GM23338 (cell line): Measurements from ENCODE around the gene HDHD3. TPM values are rescaled to one million over a fixed set of nuclear protein-coding genes. Genes with fewer than 3 reads are reported as not detected.

Experiments
- ATAC-seq: fragments of 200-7000 bp; cut with Tn5 transposase; 3 replicates; pipeline ENCODE4 v1.9.1; 2020
- DNase-seq: peaks from one replicate; pipeline ENCODE4 v3.0.0-alpha.2; 2015; ENCODE audit warnings: low spot score
- H2AFZ ChIP-seq: fragments of 200-600 bp; sonication (generic); 2 replicates; pipeline ENCODE4 v1.8.0; 2016; ENCODE audit warnings: antibody characterized with exemption, mild to moderate bottlenecking, moderate library complexity
- H3F3A ChIP-seq: fragments of 200-600 bp; sonication (generic); replicated peaks from 2 replicates; pipeline ENCODE4 v1.8.0; 2017; ENCODE audit warnings: antibody characterized with exemption, mixed run types, low read depth
- H3K27ac ChIP-seq: fragments of 200-600 bp; sonication (generic); 2 replicates; pipeline ENCODE4 v1.6.1; 2016; ENCODE audit warnings: low read depth
- H3K27me3 ChIP-seq: fragments of 200-600 bp; sonication (generic); 2 replicates; pipeline ENCODE4 v1.8.0; 2016; ENCODE audit warnings: mild to moderate bottlenecking, mixed run types, moderate library complexity; ENCODE audit not compliant: insufficient read depth
- H3K36me3 ChIP-seq: fragments of 200-600 bp; sonication (generic); 2 replicates; pipeline ENCODE4 v1.8.0; 2016; ENCODE audit warnings: mild to moderate bottlenecking; ENCODE audit not compliant: insufficient read depth
- H3K4me1 ChIP-seq: fragments of 200-600 bp; sonication (generic); 2 replicates; pipeline ENCODE4 v1.8.0; 2016; ENCODE audit warnings: mild to moderate bottlenecking, moderate library complexity; ENCODE audit not compliant: insufficient read depth
- H3K4me2 ChIP-seq: fragments of 200-600 bp; sonication (generic); 2 replicates; pipeline ENCODE4 v1.7.1; 2017; ENCODE audit warnings: mixed run types
- H3K4me3 ChIP-seq: fragments of 200-600 bp; sonication (generic); 2 replicates; pipeline ENCODE4 v1.6.1; 2016; ENCODE audit warnings: mixed run types
- H3K79me2 ChIP-seq: fragments of 200-600 bp; sonication (generic); replicated peaks from 2 replicates; pipeline ENCODE4 v1.8.0; 2017; ENCODE audit warnings: mild to moderate bottlenecking; ENCODE audit not compliant: insufficient read depth
- H3K9me2 ChIP-seq: fragments of 200-600 bp; sonication (generic); 2 replicates; pipeline ENCODE4 v1.8.0; 2017; ENCODE audit not compliant: insufficient read depth
- H4K20me1 ChIP-seq: fragments of 200-600 bp; sonication (generic); replicated peaks from 2 replicates; pipeline ENCODE4 v1.8.0; 2017; ENCODE audit warnings: mild to moderate bottlenecking; ENCODE audit not compliant: insufficient read depth
- H3K27ac Mint-ChIP-seq: 2 replicates; pipeline ENCODE4 v1.8.0; 2020; ENCODE audit warnings: inconsistent platforms, mild to moderate bottlenecking, moderate library complexity, mixed read lengths
- H3K27me3 Mint-ChIP-seq: 3 replicates; pipeline ENCODE4 v1.8.0; 2022; ENCODE audit warnings: low read depth, mild to moderate bottlenecking, moderate library complexity, mixed read lengths, inconsistent platforms; ENCODE audit not compliant: insufficient read depth, poor library complexity
- H3K36me3 Mint-ChIP-seq: 3 replicates; pipeline ENCODE4 v1.8.0; 2021; ENCODE audit warnings: low read depth, mild to moderate bottlenecking, inconsistent platforms, moderate library complexity, mixed read lengths
- H3K4me1 Mint-ChIP-seq: 3 replicates; pipeline ENCODE4 v1.8.0; 2020; ENCODE audit warnings: mild to moderate bottlenecking, inconsistent platforms, mixed read lengths
- H3K4me3 Mint-ChIP-seq: 3 replicates; pipeline ENCODE4 v1.8.0; 2021; ENCODE audit warnings: moderate library complexity, mild to moderate bottlenecking, inconsistent platforms, mixed read lengths
- H3K9me3 Mint-ChIP-seq: 3 replicates; pipeline ENCODE4 v1.8.0; 2020; ENCODE audit warnings: moderate library complexity, mild to moderate bottlenecking, inconsistent platforms, mixed read lengths
- CREB1 ChIP-seq: fragments of 250-450 bp; sonication (Bioruptor Pico); IDR thresholded peaks from 2 replicates; pipeline ENCODE4 v1.5.0; 2020; ENCODE audit warnings: low read depth, mild to moderate bottlenecking, moderate library complexity
- EZH2 ChIP-seq: fragments of 200-600 bp; sonication (generic); IDR thresholded peaks from one replicate; pipeline ENCODE4 v1.8.0; 2017; ENCODE audit warnings: antibody characterized with exemption, mild to moderate bottlenecking, low read depth; ENCODE audit not compliant: unreplicated experiment
- JUNB ChIP-seq: IDR thresholded peaks from one replicate; pipeline ENCODE4 v1.6.1; 2016; ENCODE audit warnings: antibody characterized with exemption; ENCODE audit not compliant: unreplicated experiment
- NANOG ChIP-seq: IDR thresholded peaks from 2 replicates; pipeline ENCODE4 v1.6.1; 2016; ENCODE audit warnings: antibody characterized with exemption, borderline replicate concordance
- POLR2AphosphoS5 ChIP-seq: IDR thresholded peaks from 2 replicates; pipeline ENCODE4 v1.6.1; 2016; ENCODE audit warnings: antibody characterized with exemption, low read depth
- ZNF114 ChIP-seq: fragments of 250-450 bp; sonication (Bioruptor Pico); IDR thresholded peaks from 2 replicates; pipeline ENCODE4 v1.5.0; 2020; ENCODE audit warnings: mild to moderate bottlenecking, moderate library complexity
- ZNF331 ChIP-seq: fragments of 250-450 bp; sonication (Bioruptor Pico); IDR thresholded peaks from 2 replicates; pipeline ENCODE4 v1.5.0; 2020; ENCODE audit warnings: low read depth, mild to moderate bottlenecking, moderate library complexity
- ZNF462 ChIP-seq: fragments of 250-450 bp; sonication (Bioruptor Pico); IDR thresholded peaks from 2 replicates; pipeline ENCODE4 v1.5.0; 2020; ENCODE audit warnings: mild to moderate bottlenecking, moderate library complexity
- polyA plus RNA-seq: library from polyadenylated mRNA; unstranded; fragments of >200 nt; fragmentation: Nextera tagmentation; extraction: Ambion mirVana; gene quantifications from 2 replicates; pipeline ENCODE4 v1.2.1, GENCODE V29; 2016
- total RNA-seq: library from RNA; depleted of rRNA; stranded (reverse); fragments of >200 nt; shearing (Covaris generic); gene quantifications from 2 replicates; pipeline ENCODE4 v1.2.3, GENCODE V29; 2014

The HDHD3 gene
- total and polyA plus RNA-seq, 2 experiments from 2014 or later: 9.5 to 17.7 TPM

GRCh38 chr9:113391917-113392316, 15.1 kb upstream of the HDHD3 start:
- peaks cover 11% of the 10 kb centered on the region; the same call in 2 of the 3 replicates for H3K36me3 Mint-ChIP-seq

More at GRCh38 chr9:113391917-113392316, 15.1 kb upstream of the HDHD3 start:
- Mint-ChIP-seq H3K27ac (no peak overlapping the region), H3K4me1 (no peaks in the 10 kb centered on the region), H3K27me3 (peaks cover 7% of the 10 kb centered on the region), H3K4me3 (no peak overlapping the region), H3K9me3 (no peaks in the 10 kb centered on the region)
- Histone ChIP-seq H3K9me2 (no peaks in the 10 kb centered on the region), H3K4me1 (no peaks in the 10 kb centered on the region), H3K4me2 (no peak overlapping the region), H3K27me3 (no peaks in the 10 kb centered on the region), H3K36me3 (no peaks in the 10 kb centered on the region), H3K27ac (no peak overlapping the region), H4K20me1 (peaks cover 2% of the 10 kb centered on the region; the same call in 1 of the 2 replicates), H3F3A (no peaks in the 10 kb centered on the region), H3K4me3 (no peak overlapping the region), H2AFZ (no peak overlapping the region), H3K79me2 (no peaks in the 10 kb centered on the region)
- DNase-seq (no peak), ATAC-seq (no peak)
- TF ChIP-seq ZNF331: no peak
- no peak for TF ChIP-seq EZH2
- TF ChIP-seq CREB1 (CRISPR knock-in tag): no peak
- TF ChIP-seq ZNF114: no peak
- no peak for TF ChIP-seq POLR2AphosphoS5
- no peak for TF ChIP-seq NANOG
- no peak for TF ChIP-seq ZNF462 (CRISPR knock-in tag)
- no peak for TF ChIP-seq JUNB
